Measurements from ENCODE around the gene RRAS2.

DNA sequence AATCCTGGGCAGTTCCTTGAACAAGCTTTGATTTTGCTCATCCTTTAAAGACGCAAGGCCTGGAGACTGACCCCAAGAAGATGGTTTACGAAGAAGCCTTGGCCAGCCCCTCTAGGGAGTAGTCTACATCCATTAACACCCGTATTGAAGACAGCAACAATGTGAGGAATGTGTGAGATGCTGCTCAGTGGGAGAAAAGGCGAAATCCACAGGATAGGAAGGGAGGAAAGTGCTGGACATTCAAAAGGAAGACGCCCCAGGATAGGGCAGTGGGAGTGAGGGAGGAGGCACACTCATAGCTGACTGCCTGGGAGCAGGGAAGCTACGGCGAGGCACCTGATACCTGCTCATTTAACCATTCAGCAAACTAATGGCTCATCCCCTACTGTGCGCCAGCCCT, 114.1 kb downstream of the RRAS2 start:
- TF ChIP-seq, protein P1, sequence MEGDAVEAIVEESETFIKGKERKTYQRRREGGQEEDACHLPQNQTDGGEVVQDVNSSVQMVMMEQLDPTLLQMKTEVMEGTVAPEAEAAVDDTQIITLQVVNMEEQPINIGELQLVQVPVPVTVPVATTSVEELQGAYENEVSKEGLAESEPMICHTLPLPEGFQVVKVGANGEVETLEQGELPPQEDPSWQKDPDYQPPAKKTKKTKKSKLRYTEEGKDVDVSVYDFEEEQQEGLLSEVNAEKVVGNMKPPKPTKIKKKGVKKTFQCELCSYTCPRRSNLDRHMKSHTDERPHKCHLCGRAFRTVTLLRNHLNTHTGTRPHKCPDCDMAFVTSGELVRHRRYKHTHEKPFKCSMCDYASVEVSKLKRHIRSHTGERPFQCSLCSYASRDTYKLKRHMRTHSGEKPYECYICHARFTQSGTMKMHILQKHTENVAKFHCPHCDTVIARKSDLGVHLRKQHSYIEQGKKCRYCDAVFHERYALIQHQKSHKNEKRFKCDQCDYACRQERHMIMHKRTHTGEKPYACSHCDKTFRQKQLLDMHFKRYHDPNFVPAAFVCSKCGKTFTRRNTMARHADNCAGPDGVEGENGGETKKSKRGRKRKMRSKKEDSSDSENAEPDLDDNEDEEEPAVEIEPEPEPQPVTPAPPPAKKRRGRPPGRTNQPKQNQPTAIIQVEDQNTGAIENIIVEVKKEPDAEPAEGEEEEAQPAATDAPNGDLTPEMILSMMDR (IDR thresholded peaks at IDR 0.05) = no peak
- TF ChIP-seq, protein P2, sequence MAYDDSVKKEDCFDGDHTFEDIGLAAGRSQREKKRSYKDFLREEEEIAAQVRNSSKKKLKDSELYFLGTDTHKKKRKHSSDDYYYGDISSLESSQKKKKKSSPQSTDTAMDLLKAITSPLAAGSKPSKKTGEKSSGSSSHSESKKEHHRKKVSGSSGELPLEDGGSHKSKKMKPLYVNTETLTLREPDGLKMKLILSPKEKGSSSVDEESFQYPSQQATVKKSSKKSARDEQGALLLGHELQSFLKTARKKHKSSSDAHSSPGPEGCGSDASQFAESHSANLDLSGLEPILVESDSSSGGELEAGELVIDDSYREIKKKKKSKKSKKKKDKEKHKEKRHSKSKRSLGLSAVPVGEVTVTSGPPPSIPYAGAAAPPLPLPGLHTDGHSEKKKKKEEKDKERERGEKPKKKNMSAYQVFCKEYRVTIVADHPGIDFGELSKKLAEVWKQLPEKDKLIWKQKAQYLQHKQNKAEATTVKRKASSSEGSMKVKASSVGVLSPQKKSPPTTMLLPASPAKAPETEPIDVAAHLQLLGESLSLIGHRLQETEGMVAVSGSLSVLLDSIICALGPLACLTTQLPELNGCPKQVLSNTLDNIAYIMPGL (CRISPR knock-in tag; IDR thresholded peaks at IDR 0.05) = no peak

Data from WTC11 (cell line).